ENCODE results near the gene BTBD3.

DNA sequence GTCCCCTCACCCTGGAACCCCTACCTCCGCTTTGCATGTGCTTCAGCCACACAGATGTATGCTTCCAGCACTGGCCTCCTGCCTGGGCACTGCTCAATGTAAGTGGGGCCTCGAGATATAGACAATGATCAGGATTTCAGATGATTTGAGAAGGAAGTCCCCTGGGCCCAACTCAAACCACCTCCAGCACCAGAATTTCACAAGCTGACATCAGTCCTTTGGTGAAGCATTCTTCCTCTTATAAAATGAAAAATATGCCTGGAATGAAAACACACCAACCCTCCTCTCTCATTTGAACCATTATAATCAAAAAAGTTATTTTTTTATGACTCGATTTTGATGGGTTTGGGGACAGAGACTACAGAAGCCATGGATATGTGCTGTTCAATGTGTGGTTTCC lies 48.5 kb downstream of the BTBD3 start:
- TF ChIP-seq, protein P1, sequence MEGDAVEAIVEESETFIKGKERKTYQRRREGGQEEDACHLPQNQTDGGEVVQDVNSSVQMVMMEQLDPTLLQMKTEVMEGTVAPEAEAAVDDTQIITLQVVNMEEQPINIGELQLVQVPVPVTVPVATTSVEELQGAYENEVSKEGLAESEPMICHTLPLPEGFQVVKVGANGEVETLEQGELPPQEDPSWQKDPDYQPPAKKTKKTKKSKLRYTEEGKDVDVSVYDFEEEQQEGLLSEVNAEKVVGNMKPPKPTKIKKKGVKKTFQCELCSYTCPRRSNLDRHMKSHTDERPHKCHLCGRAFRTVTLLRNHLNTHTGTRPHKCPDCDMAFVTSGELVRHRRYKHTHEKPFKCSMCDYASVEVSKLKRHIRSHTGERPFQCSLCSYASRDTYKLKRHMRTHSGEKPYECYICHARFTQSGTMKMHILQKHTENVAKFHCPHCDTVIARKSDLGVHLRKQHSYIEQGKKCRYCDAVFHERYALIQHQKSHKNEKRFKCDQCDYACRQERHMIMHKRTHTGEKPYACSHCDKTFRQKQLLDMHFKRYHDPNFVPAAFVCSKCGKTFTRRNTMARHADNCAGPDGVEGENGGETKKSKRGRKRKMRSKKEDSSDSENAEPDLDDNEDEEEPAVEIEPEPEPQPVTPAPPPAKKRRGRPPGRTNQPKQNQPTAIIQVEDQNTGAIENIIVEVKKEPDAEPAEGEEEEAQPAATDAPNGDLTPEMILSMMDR (IDR thresholded peaks at IDR 0.05): no peak
- no peak for TF ChIP-seq POLR2A (IDR thresholded peaks at IDR 0.05)

Measured in testis (tissue), 2 donors.